Stimulated activated CD4-positive, alpha-beta T cell treated with anti-CD3 and anti-CD28 coated beads, Interleukin-12 subunit alpha, Interleukin-12 subunit beta, amount 100 ng/mL, for 4 hours (primary cell): ENCODE data around the gene BCL11B.
"Not testable (repeated sequence)": the region's sequence is repeated elsewhere in the genome, so short reads cannot be mapped to it uniquely, and the experiment has no call there.

Source experiments
- DNase-seq: peaks from one replicate; pipeline ENCODE4 v3.0.0-alpha.2; 2020

Gene BCL11B

GRCh38 chr14:99194736-99195135 lies 77.3 kb downstream of the BCL11B start:
- DNase-seq: no peak

- no peak for DNase-seq
These were observed 77.9 kb downstream of the BCL11B start for GRCh38 chr14:99194136-99194535.

DNA sequence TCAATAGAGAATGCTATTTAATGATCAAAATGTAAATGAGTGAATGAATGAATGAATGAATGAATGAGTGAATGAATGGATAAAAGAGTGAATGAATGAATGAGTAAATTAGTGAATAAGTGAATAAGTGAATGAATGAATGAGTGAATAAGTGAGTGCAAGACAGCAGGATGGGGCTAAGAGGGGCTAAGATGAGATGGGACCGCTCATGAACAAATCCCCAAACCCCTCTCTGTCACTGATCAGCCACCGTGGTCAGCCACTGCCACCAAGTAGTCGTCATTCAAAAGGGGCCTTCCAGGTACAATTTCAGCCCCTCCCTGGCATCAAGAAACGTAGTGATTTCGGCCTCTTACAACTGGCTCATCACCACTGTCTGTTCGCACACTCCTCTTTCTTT lies 79.2 kb downstream of the BCL11B start:
- no peak for DNase-seq

- DNase-seq: peak; percentile 34
These were observed 79.9 kb downstream of the BCL11B start for GRCh38 chr14:99192028-99192621.

- DNase-seq: no peak
These were observed 80.5 kb downstream of the BCL11B start for GRCh38 chr14:99191395-99192027.

DNA sequence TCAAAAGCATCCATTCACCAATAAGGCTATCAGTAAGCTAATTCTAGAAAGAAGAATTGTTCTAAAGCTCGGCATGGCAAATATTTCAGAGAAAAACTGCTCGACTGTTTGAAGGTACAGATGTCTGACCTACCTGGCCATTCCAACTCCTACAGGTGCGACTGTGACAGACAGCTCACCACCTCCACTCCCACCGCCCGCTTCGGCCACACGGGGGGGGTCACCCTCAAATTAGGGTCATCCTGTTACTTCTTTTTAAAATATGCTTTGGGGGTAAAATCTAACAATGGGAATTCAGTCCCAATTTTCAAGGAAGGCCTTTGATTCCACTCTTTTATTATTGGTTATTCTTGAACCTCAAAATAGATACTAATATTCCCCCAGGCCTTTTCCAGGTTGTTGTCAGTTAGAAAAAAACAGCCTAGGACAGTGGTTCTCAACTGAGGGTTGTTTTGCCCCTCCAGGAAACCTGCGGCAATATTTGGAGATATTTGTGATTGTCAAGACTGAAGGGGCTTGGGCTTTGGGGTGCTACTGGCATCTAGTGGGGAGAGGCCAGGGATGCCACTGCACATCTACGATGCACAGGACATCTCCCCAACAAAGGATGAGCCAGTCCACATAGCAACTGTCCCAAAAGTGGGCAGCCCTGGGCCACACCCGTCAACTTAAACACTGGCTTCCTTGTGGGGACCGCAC lies 81.2 kb downstream of the BCL11B start:
- no peak for DNase-seq

DNA sequence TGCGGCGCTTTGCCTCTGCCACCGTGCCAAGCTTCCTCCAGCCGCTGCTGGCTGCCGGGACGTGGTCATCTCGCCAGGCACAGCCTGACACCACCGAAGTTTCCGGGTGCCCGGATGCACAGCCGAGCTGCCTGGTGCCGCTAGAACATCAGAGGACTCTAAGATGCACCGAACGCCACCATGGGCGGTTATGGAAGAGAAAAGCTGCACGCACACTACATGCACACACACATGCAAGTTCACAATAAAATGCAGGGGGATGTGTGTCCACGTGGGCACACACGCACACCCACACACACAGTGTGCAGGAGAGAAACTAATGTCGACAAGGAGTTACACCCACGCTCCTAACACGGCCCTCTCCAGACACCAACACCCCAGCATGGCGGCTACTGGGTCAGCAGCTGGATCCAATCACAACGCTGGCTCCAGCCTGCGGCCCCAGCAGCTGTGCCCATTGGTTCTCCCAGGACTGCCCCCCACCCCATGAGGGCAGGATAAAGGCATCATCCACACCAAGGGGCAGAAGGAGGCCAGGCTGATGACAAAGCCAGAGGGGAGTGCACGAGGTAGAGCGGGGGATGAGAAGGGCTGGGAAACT lies 82.7 kb downstream of the BCL11B start:
- no peak for DNase-seq

DNA sequence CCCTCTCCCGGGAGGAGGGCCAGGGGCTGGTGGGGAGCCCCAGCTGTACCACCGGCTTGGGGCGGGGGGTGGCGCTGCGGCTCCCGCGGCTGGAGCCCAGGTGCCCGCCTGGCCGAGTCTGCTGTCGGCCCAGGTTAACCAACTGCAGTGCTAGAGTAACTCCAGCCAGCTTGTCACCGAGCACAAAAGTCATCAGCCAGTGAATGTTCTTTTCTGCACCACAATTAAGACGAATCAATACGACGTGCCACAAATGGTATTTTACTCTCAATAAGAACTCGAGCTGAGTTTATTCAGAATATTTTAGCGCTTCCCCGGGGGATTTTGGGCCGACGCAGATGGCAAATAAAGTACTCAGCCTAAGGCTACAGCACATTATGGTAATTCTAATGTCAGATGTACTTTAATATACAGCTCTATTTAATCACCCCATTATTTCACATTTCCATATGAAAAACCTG lies 83.2 kb downstream of the BCL11B start:
- no peak for DNase-seq

DNA sequence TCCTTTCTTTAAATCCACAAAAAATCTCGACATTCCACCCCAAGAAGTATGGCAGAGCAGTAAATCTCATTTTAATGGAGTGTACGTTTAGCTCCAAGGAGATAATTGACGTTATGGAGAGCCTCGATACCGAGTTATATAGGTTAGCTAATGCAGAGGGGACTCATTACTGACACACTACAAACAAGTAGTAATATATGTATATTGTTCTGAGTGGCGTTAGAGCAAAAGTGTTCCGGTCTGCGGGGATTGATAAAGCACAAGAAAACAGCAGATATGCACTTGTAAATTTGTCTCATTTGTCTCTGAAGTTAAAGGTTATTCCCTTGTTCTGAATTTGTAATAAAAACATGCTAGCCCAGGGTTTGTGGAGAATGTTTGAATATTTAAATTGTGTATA lies 84.1 kb downstream of the BCL11B start:
- DNase-seq: no peak

GRCh38 chr14:99186956-99187690 lies 84.9 kb downstream of the BCL11B start:
- no peak for DNase-seq

DNA sequence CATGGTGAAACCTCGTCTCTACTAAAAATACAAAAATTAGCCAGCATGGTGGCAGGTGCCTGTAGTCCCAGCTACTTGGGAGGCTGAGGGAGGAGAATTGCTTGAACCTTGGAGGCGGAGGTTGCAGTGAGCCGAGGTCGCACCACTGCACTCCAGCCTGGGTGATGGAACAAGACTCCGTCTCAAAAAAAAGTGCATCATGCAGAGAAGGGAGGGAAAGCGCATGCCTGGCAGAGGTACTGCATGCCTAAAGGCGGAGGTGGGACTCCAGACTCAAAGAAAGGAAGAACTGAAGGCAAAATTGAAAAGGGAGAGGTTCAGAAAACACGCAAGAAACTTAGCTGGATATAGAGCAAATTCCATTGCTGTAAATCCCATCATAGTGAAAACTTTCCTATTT lies 85.7 kb downstream of the BCL11B start:
- DNase-seq: not testable (repeated sequence)

GRCh38 chr14:99185436-99186068 lies 86.4 kb downstream of the BCL11B start:
- no peak for DNase-seq

GRCh38 chr14:99183716-99184115 lies 88.3 kb downstream of the BCL11B start:
- DNase-seq: no peak

- no peak for DNase-seq
These were observed 88.7 kb downstream of the BCL11B start for GRCh38 chr14:99183311-99183710.

GRCh38 chr14:99182548-99183250 lies 89.3 kb downstream of the BCL11B start:
- no peak for DNase-seq

DNA sequence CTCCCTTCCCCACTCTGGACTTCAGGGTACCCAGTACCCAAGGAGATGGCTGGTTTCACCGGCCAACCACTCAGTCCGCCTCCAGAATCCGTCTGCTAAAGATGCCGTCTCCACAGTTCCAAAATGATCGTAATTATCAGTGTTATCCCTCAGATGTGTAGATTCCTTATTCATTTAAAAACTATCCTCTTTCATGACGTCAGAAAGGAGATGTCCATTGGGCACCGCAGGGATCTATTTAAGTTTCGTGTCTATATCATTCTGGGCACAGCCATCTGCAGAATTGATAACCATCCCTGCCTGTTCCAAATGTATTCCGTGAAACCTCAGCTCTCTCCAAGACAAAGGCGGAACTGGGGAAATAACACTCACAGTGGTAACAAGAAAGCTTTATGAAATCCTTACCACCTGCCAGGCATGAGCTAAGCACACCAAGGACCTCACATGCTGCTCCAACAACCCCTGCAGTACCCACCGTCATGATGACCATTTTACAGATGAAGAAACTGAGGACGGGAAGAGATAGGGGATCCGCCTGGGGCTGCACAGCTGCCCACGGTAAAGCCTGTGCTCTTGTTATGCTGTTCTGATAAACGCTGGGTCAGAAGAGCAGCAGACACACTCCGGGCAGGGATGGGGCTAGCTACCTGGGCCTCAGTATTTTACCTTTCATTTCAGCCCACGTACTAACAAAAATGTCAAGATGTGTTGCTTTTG lies 90.0 kb downstream of the BCL11B start:
- DNase-seq: no peak

DNA sequence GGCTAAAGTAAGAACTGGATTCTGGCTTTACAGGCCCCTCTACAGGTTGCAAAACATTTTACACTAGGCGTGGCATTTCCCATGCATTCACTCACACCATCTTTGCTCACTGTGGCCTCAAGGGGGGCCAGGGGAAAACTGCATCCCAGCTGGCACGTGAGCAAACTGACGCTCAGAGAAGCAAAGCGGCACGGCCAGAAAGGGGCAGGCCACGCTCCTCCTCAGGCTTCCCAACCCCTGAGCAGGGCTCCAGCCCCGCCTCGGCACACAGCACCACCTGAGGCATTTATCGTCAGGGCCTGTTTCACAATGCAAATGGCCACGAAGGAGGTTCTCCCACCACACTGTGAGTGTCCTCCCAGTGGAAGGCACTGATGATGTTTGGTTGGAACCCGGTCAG lies 90.8 kb downstream of the BCL11B start:
- DNase-seq: no peak

GRCh38 chr14:99179946-99180345 lies 92.1 kb downstream of the BCL11B start:
- DNase-seq: no peak

DNA sequence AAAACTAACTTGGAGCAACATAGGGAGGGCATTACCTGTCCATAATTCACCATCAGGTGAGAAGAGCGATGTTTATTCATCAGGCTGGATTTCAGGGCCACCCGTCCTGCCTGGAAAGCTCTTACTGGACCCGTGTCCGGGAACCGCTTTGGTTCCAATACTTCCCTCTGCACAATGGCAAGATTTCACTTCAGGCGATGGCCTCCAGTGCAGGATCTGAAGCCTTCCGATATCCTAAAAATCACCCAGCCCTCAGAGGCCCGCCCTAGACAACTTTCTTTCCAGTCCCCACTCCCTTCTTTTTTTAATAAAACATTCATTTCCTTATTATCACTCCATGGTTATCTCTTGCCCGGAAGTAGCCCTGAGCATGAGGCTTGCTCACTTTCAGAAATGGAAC lies 92.5 kb downstream of the BCL11B start:
- no peak for DNase-seq

DNA sequence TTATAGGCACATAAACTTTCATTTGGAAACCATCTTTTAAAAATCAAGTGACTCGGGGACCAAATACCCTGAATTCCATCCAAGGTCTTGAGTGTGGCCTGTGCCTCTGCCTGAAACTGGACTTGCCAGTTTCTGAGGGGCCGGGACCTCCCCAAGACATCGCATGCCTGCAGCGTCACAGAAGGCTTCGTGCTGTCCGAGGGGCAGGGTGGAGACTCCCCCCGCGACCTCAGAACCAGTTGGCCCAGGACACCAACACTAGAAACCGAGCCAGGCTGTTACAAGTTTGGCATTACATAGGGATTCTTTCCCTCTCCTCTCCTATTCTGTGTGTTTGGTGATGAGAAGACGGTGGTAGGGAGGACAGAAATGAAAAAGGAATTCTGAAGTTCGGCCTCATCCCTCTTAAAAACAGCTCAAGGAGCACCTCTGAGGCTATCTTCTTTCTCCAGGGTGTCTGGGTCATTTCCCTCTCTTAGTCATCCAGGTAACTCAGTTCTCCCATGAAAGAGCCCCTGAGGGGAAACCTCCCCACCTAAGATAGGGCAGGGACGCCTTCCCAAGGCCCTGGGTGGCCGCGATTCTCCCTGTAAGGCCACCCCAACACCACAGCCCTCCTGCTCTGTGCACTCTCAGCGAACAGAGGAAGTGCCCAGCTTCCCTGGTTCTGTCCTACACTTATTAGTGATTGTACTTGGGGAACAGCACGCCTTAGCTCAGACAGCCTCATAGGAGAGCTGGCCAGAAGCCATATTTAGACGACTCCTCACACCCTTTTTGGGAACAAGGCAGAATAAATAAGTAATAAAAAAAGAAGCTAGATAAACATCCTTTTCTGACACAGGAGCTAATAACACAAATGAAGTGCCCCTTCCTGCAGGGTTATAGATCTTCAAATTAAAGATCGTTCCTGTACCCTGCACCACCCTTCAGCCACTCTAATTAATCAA lies 93.8 kb downstream of the BCL11B start:
- DNase-seq: no peak
